Heart right ventricle (tissue), 16 donors: ENCODE data around the gene EIF2B4. TPM values are rescaled to one million over a fixed set of nuclear protein-coding genes. Genes with fewer than 3 reads are reported as not detected.

Source experiments
- ATAC-seq, 8 donors: fragments of 200-7000 bp; cut with Tn5 transposase; one replicate each; pipeline ENCODE4 v1.9.1; 2020; ENCODE audit warnings: mild to moderate bottlenecking in 8 of 8, moderate library complexity in 8 of 8, moderate number of reproducible peaks in 1 of 8
- DNase-seq, 2 donors: peaks; one replicate each; pipeline ENCODE4 v3.0.0-alpha.2; 2020
- H3K27ac ChIP-seq, 10 donors: fragments of 200-600 bp; sonication (generic) in 2 of 10; one replicate each; pipeline versions ENCODE4 v1.5.0 to v1.8.0; 2020 to 2022; ENCODE audit warnings: mild to moderate bottlenecking in 3 of 10
- H3K27me3 ChIP-seq, 7 donors: fragments of 200-600 bp; one replicate each; pipeline ENCODE4 v1.8.0; 2021 to 2022; ENCODE audit warnings: mild to moderate bottlenecking in 2 of 7
- H3K36me3 ChIP-seq, 9 donors: fragments of 200-600 bp; sonication (generic) in 1 of 9; one replicate each; pipeline versions ENCODE4 v1.5.0 to v1.8.0; 2020 to 2022; ENCODE audit warnings: mild to moderate bottlenecking in 2 of 9
- H3K4me1 ChIP-seq, 9 donors: fragments of 200-600 bp; sonication (generic) in 1 of 9; one replicate each; pipeline versions ENCODE4 v1.5.0 to v1.8.0; 2020 to 2022; ENCODE audit warnings: mild to moderate bottlenecking in 4 of 9
- H3K4me3 ChIP-seq, 10 donors: fragments of 200-600 bp; sonication (generic) in 2 of 10; one replicate each; pipeline versions ENCODE4 v1.5.0 to v1.8.0; 2020 to 2022; ENCODE audit warnings: mild to moderate bottlenecking in 7 of 10, moderate library complexity in 2 of 10
- H3K9me3 ChIP-seq, 11 donors: fragments of 200-600 bp in 10 of 11; sonication (generic) in 2 of 11; one replicate each; pipeline versions ENCODE4 v1.5.0 to v1.8.0; 2013 to 2022; ENCODE audit warnings: mild to moderate bottlenecking in 2 of 11, control low read depth in 1 of 11, moderate library complexity in 1 of 11
- CTCF ChIP-seq, 9 donors: fragments of 200-600 bp; sonication (generic) in 2 of 9; IDR thresholded peaks; one replicate each; pipeline versions ENCODE4 v1.5.0 to v1.8.0; 2021 to 2022; ENCODE audit warnings: antibody characterized with exemption in 9 of 9, mild to moderate bottlenecking in 5 of 9, moderate library complexity in 1 of 9
- WGBS, 2 donors: extraction: QIAGEN DNeasy Blood & Tissue Kit; methylation state at CpG; one replicate each; pipeline ENCODE4 v1.1.7; 2013; ENCODE audit warnings: inconsistent platforms in 1 of 2; 5-methylcytosine and 5-hydroxymethylcytosine counted together
- intact Hi-C, 10 donors: fragments of 100-400 bp; cut with DNase I; formaldehyde crosslinking; loops; one replicate each; pipeline versions ENCODE4 v1.11.1 to v1.14.2; 2022
- polyA plus RNA-seq, 2 donors: library from polyadenylated mRNA; stranded (reverse); fragments of 200-250 nt; gene quantifications; one replicate each; pipeline ENCODE4 v1.2.3, GENCODE V29; 2013
- total RNA-seq, 10 donors: library from RNA; stranded (reverse); fragmentation: NEBNext Ultra II Directional in 3 of 10; extraction: Animal tissue kit (Norgen Biotek cat#: 25700) in 3 of 10; gene quantifications; one replicate each; pipeline versions ENCODE4 v1.2.1 to v1.2.4, GENCODE V29; 2021 to 2023
- donor health status: Arrhythmogenic right ventricular cardiomyopathy.
- donor health status: ischemic (EF 13 %, LVEDD 7.1; RV severe dilation, severe dysfunction).
- donor health status: healthy with polysubstance abuse.
- donor health status: DM: no; HTN: yes; CAD: no.
- donor health status: DM: no; HTN: no; CAD: no.
- donor health status: ischemic (EF 25% LVEDD 6.9; RV normal size, moderate dysfunction).
- donor health status: ischemic (EF 25% LVEDD 5.7; RV mildly dilated, moderate dysfunction).
- donor health status: healthy.
- donor health status: DM: yes; HTN: yes; CAD: no.
- donor health status: Ischemic cardiomyopathy.
- donor health status: ischemic (EF 35%, LVEDD 5.7; RV mildly dilated, moderate dysfunction).
- donor health status: nonischemic (EF 11% LVEDD 7.7; RV severe dilation, severe dysfunction).
- donor health status: DM: yes; HTN: yes; CAD: no.
- donor health status: PGD.
- donor health status: ischemic (EF 29% LVEDD 5.4; RV normal size, mild dysfunction).
- donor health status: nonischemic (EF 23%, LVEDD 6.1; RV moderate dilation, normal function).

The EIF2B4 gene
- total and polyA plus RNA-seq, 12 donors = 26.4 to 70.7 (median 36.3) TPM

DNA sequence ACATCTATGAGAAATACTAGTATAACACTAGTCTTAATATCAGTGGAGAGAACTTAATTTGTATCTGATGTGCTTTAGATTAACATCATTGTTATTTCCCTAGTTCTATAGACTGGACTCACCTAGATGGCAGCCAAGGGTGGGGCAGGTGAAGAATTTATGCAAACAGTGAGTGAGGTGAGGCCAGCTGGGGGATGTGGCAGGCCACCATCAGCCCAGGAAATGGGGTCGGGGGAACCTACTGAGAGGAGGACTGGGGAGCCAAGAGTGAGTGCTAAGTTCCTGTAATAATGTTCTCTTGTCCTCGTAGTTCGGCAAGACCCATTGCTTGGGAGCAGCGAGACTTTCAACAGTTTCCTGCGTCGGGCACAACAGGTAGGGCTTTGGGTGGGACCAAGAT is 2.8 kb upstream of the EIF2B4 start:
- H3K27me3 ChIP-seq = no peaks in the 10 kb centered on the region
- H3K4me3 ChIP-seq = no peak overlapping the region
- H3K9me3 ChIP-seq = no peaks in the 10 kb centered on the region
- peak overlapping the region in 1 of 10 donors; percentile 28 for H3K27ac ChIP-seq
- peaks cover 0 to 72% (median 52%) of the 10 kb centered on the region in 9 donors for H3K36me3 ChIP-seq
- H3K4me1 ChIP-seq = peaks cover 7 to 39% (median 32%) of the 10 kb centered on the region in 9 donors
- TF ChIP-seq CTCF (IDR thresholded peaks at IDR 0.05) = no peak
- 93 to 97% methylated on average over 6 of the region's 6 CpGs for WGBS, 2 donors
- DNase-seq = no peak
- ATAC-seq = no peak
- intact Hi-C loops = loop anchor here in 3 of 10 donors (5.0 to 10.0 kb wide), 3 partner anchors 51 to 598 kb away; partner anchors contain the start of genes MPV17 (in 2 of the 3) and NRBP1 (in 1 of the 3)

DNA sequence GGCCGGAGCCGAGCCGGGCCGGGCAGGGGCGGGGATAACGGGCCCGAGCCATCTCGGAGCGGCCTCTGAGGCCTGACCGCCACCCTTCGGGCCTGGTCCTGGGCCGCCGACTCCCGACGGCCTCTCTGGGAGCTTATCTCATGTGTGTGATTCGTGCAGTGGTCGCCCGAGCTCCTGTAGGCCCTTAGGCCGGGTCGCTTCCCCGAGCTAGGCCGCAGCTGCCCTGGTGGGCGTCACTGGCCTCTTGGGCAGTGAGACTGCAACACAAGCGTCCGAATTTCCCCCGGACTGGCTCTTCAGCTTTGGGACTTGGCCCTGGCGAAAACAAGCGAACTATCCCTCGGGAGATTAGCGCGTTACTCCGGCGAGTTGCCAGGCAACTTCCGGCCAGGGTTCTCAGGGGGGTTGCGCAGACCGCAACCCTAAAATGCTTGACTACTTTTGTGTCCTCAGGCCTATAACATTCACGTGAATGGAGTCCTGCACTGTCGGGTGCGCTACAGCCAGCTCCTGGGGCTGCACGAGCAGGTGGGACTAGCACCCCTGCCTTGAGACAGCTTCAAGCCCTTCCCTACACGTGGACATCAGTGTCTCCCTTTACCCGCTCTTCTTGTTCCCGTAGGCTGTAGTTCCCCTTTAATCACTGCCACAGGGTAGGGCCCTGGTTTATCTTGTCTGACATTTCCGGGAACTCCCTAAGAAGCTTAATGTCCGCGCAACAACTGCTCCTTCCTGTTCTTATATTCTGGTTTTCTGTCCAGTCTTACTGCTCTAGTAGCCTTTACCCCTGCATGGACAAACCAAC is 880 bp upstream of the EIF2B4 start:
- TF ChIP-seq CTCF (IDR thresholded peaks at IDR 0.05) = no peak
- intact Hi-C loops = loop anchor here in 3 of 10 donors (2.0 to 10.0 kb wide), 4 partner anchors 14 to 596 kb away; partner anchors contain the start of genes GTF3C2 (in 2 of the 3), MPV17 (in 2 of the 3) and NRBP1 (in 1 of the 3)
- peak; percentile 27 to 61 (median 39) for ATAC-seq
- 0 to 1% methylated on average over 44 to 46 of the region's 46 CpGs for WGBS, 2 donors
- peak overlapping the region; percentile 15 to 96 (median 92) for H3K27ac ChIP-seq
- H3K4me3 ChIP-seq = peak overlapping the region; percentile 54 to 99 (median 92)
- H3K27me3 ChIP-seq = no peaks in the 10 kb centered on the region
- peaks cover 7 to 39% (median 32%) of the 10 kb centered on the region in 9 donors for H3K4me1 ChIP-seq
- peak; percentile 41 to 45 for DNase-seq
- peaks cover 0 to 71% (median 58%) of the 10 kb centered on the region in 9 donors for H3K36me3 ChIP-seq
- H3K9me3 ChIP-seq = no peaks in the 10 kb centered on the region

GRCh38 chr2:27369471-27370025 is 590 bp downstream of the EIF2B4 start:
- intact Hi-C loops = loop anchor here in 3 of 10 donors (2.0 to 10.0 kb wide), 5 partner anchors 13 to 595 kb away; partner anchors contain the start of genes GTF3C2 (in 2 of the 3), MPV17 (in 2 of the 3), ATRAID (in 1 of the 3) and CAD (in 1 of the 3)
- H3K27ac ChIP-seq = peak overlapping the region; percentile 77 to 96 (median 92)
- H3K4me1 ChIP-seq = peaks cover 7 to 39% (median 32%) of the 10 kb centered on the region in 9 donors
- peak; percentile 16 to 68 (median 36) for ATAC-seq
- H3K9me3 ChIP-seq = no peaks in the 10 kb centered on the region
- no peak for TF ChIP-seq CTCF (IDR thresholded peaks at IDR 0.05)
- 2 to 3% methylated on average over 18 of the region's 18 CpGs for WGBS, 2 donors
- peak in 1 of 2 donors; percentile 52 for DNase-seq
- H3K36me3 ChIP-seq = peaks cover 0 to 70% (median 55%) of the 10 kb centered on the region in 9 donors
- no peaks in the 10 kb centered on the region for H3K27me3 ChIP-seq
- H3K4me3 ChIP-seq = peak overlapping the region; percentile 54 to 99 (median 88)

GRCh38 chr2:27363933-27364332 is 6.2 kb downstream of the EIF2B4 start:
- H3K4me3 ChIP-seq = no peak overlapping the region
- ATAC-seq (no peak), DNase-seq (no peak)
- no peak overlapping the region for H3K27ac ChIP-seq
- H3K9me3 ChIP-seq = no peaks in the 10 kb centered on the region
- peaks cover 0 to 64% (median 46%) of the 10 kb centered on the region in 9 donors for H3K36me3 ChIP-seq
- WGBS, 2 donors = 85 to 94% methylated on average over 2 of the region's 2 CpGs
- H3K27me3 ChIP-seq = no peaks in the 10 kb centered on the region
- intact Hi-C loops = loop anchor here in 1 of 10 donors (10.0 kb wide), 1 partner anchor 149 kb away; the partner anchor contains the start of genes ATRAID, CAD and SLC5A6
- peaks cover under 1 to 7% (median 4%) of the 10 kb centered on the region in 9 donors for H3K4me1 ChIP-seq
- TF ChIP-seq CTCF (IDR thresholded peaks at IDR 0.05) = no peak
